HepG2 (cell line): ENCODE data around the gene YLPM1. TPM values are rescaled to one million over a fixed set of nuclear protein-coding genes. Genes with fewer than 3 reads are reported as not detected.

ENCODE experiments used
- ATAC-seq: fragments of 200-7000 bp; cut with Tn5 transposase; 3 replicates; pipeline ENCODE4 v1.9.1; 2020; ENCODE audit warnings: mild to moderate bottlenecking, moderate library complexity
- BruUV-seq: library from RNA; stranded (reverse); fragments of 400-500 nt; replicated peaks from 2 replicates; lab custom pipeline; 2021; lab: Mats Ljungman, UMichigan
- CTCF ChIA-PET: fragments of 300-600 bp; formaldehyde crosslinking; extraction: SDS; loops from one replicate; lab custom pipeline; 2021; ENCODE audit warnings: low total read pairs, inconsistent platforms, low intra/inter-chr PET ratio; lab: Yijun Ruan, JAX
- POLR2A ChIA-PET: fragments of 350-600 bp; sonication (Branson Sonifier 250); formaldehyde crosslinking; loops from one replicate; lab custom pipeline; 2020; ENCODE audit warnings: antibody characterized with exemption, inconsistent platforms; lab: Yijun Ruan, JAX
- DNase-seq: peaks from one replicate; pipeline ENCODE4 v3.0.0-alpha.2; 2015; ENCODE audit warnings: low spot score
- FAIRE-seq: peaks from 3 replicates; lab custom pipeline; 2011; peaks lifted over from hg19 to GRCh38; lab: Jason Lieb, UNC
- H2AFZ ChIP-seq: one replicate; pipeline ENCODE4 v1.6.1; 2011; ENCODE audit warnings: low read length, inconsistent platforms
- H3K27ac ChIP-seq: fragments of 300-600 bp; 3 replicates; pipeline ENCODE4 v1.8.0; 2011; ENCODE audit warnings: mixed run types, mild to moderate bottlenecking, mixed read lengths, low read length, inconsistent platforms; ENCODE audit not compliant: insufficient read depth; ENCODE audit errors: extremely low read length
- H3K27me3 ChIP-seq, 2 experiments: fragments of 200-600 bp in 1 of 2; 2 replicates in 1 of 2; 3 replicates in 1 of 2; pipeline versions ENCODE4 v1.6.0 to v1.8.0; 2011; ENCODE audit warnings: low read length in 2 of 2, mild to moderate bottlenecking in 2 of 2, moderate library complexity in 2 of 2, inconsistent platforms in 1 of 2; ENCODE audit not compliant: insufficient read depth in 2 of 2, control insufficient read depth in 1 of 2
- H3K36me3 ChIP-seq, 2 experiments: fragments of 200-600 bp in 1 of 2; replicated peaks in 1 of 2; 2 replicates in 1 of 2; 3 replicates in 1 of 2; pipeline versions ENCODE4 v1.5.1 to v1.8.0; 2011; ENCODE audit warnings: low read length in 2 of 2, inconsistent platforms in 1 of 2; ENCODE audit not compliant: insufficient read depth in 2 of 2, control insufficient read depth in 1 of 2
- H3K4me1 ChIP-seq: 2 replicates; pipeline ENCODE4 v1.5.1; 2012; ENCODE audit warnings: low read length, inconsistent platforms; ENCODE audit not compliant: insufficient read depth
- H3K4me2 ChIP-seq: 2 replicates; pipeline ENCODE4 v1.6.0; 2011; ENCODE audit warnings: low read depth, low read length, inconsistent platforms
- H3K4me3 ChIP-seq, 3 experiments: fragments of 200-600 bp in 1 of 3; sonication (generic), shearing (Covaris generic) in 1 of 3; replicated peaks in 1 of 3; 2 replicates each; pipeline ENCODE4 v1.5.1; 2011 to 2016; ENCODE audit warnings: low read length in 3 of 3, inconsistent platforms in 2 of 3, low read depth in 2 of 3, mild to moderate bottlenecking in 2 of 3, control low read depth in 1 of 3, mixed read lengths in 1 of 3; ENCODE audit not compliant: insufficient read depth in 1 of 3
- H3K79me2 ChIP-seq: one replicate; pipeline ENCODE4 v1.6.1; 2011; ENCODE audit warnings: low read length, inconsistent platforms; ENCODE audit not compliant: insufficient read depth
- H3K9ac ChIP-seq: 2 replicates; pipeline ENCODE4 v1.6.0; 2011; ENCODE audit warnings: mild to moderate bottlenecking, low read depth, low read length, inconsistent platforms; ENCODE audit not compliant: insufficient read depth
- H3K9me3 ChIP-seq: 2 replicates; pipeline ENCODE4 v1.5.1; 2012; ENCODE audit warnings: mild to moderate bottlenecking, low read length
- H4K20me1 ChIP-seq: 2 replicates; pipeline ENCODE4 v1.6.0; 2011; ENCODE audit warnings: inconsistent platforms, mild to moderate bottlenecking, low read length, moderate library complexity; ENCODE audit not compliant: insufficient read depth
- ATF2 ChIP-seq: sonication (generic); formaldehyde crosslinking; IDR thresholded peaks from 2 replicates; pipeline ENCODE4 v1.4.0; 2020; ENCODE audit warnings: missing genetic modification reagents
- HDAC2 ChIP-seq: sonication (generic); formaldehyde crosslinking; IDR thresholded peaks from 2 replicates; pipeline ENCODE4 v1.4.0; 2020; ENCODE audit warnings: missing genetic modification reagents
- IKZF1 ChIP-seq: fragments of 450-650 bp; IDR thresholded peaks from 2 replicates; pipeline ENCODE4 v1.7.1; 2016
- MBNL3 ChIP-seq: fragments of 250-450 bp; sonication (Bioruptor Pico); conservative IDR thresholded peaks from 2 replicates; pipeline ENCODE4 v1.8.0; 2022; ENCODE audit warnings: mild to moderate bottlenecking, inconsistent platforms
- NFKBIZ ChIP-seq: IDR thresholded peaks from 2 replicates; pipeline ENCODE4 v1.6.1; 2018; ENCODE audit warnings: missing genetic modification reagents, missing compliant biosample characterization
- RFXANK ChIP-seq: IDR thresholded peaks from 2 replicates; pipeline ENCODE4 v1.6.1; 2016
- TARDBP ChIP-seq: sonication (generic); formaldehyde crosslinking; IDR thresholded peaks from 2 replicates; pipeline ENCODE4 v1.8.0; 2022; ENCODE audit warnings: mild to moderate bottlenecking, missing genetic modification reagents
- ZBTB34 ChIP-seq: sonication (generic); formaldehyde crosslinking; IDR thresholded peaks from 2 replicates; pipeline ENCODE4 v1.8.0; 2022; ENCODE audit warnings: mild to moderate bottlenecking, missing genetic modification reagents
- ZFP62 ChIP-seq: sonication (generic); formaldehyde crosslinking; IDR thresholded peaks from 2 replicates; pipeline ENCODE4 v1.4.0; 2020; ENCODE audit warnings: missing genetic modification reagents
- ZKSCAN8 ChIP-seq: IDR thresholded peaks from 2 replicates; pipeline ENCODE4 v1.6.1; 2016; ENCODE audit warnings: borderline replicate concordance, missing genetic modification reagents, missing compliant biosample characterization
- ZMAT3 ChIP-seq: sonication (generic); formaldehyde crosslinking; conservative IDR thresholded peaks from 2 replicates; pipeline ENCODE4 v1.7.0; 2021; ENCODE audit warnings: missing genetic modification reagents
- ZNF382 ChIP-seq: sonication (generic); formaldehyde crosslinking; IDR thresholded peaks from 2 replicates; pipeline ENCODE4 v1.5.0; 2020; ENCODE audit warnings: missing genetic modification reagents, mild to moderate bottlenecking, borderline replicate concordance
- ZNF496 ChIP-seq: sonication (generic); formaldehyde crosslinking; IDR thresholded peaks from 2 replicates; pipeline ENCODE4 v1.8.1; 2023; ENCODE audit warnings: mild to moderate bottlenecking, moderate library complexity, missing genetic modification reagents; ENCODE audit not compliant: insufficient replicate concordance
- ZNF609 ChIP-seq: sonication (generic); formaldehyde crosslinking; IDR thresholded peaks from 2 replicates; pipeline ENCODE4 v1.4.0; 2020; ENCODE audit warnings: mild to moderate bottlenecking, missing genetic modification reagents, borderline replicate concordance
- ZNF766 ChIP-seq: sonication (generic); formaldehyde crosslinking; IDR thresholded peaks from 2 replicates; pipeline ENCODE4 v1.5.0; 2020; ENCODE audit warnings: missing genetic modification reagents, borderline replicate concordance
- in situ Hi-C: cut with HindIII; loops from 2 replicates; pipeline ENCODE4 v1.10.0; 2017; ENCODE audit warnings: low pct_unique_long_range_greater_than_20kb; ENCODE audit not compliant: extremely low pct_ligation_motif_present
- intact Hi-C: fragments of 100-400 bp; cut with micrococcal nuclease; formaldehyde crosslinking; loops from one replicate; pipeline ENCODE4 v1.10.0; 2022; ENCODE audit not compliant: unreplicated experiment
- polyA plus RNA-seq, 8 experiments: library from polyadenylated mRNA; depleted of rRNA in 3 of 8; stranded (reverse) in 7 of 8; unstranded in 1 of 8; fragments of >200 nt; fragmentation: Illumina TruSeq in 4 of 8; extraction: Trizol in 4 of 8; gene quantifications; 2 replicates each; pipeline versions ENCODE4 v1.2.1 to v1.2.3, GENCODE V29; 2011 to 2016; ENCODE audit warnings: low read depth in 4 of 8, missing spikeins in 1 of 8, mixed read lengths in 1 of 8; ENCODE audit not compliant: insufficient read depth in 1 of 8
- total RNA-seq, 5 experiments: library from RNA; depleted of rRNA; stranded (reverse); fragments of >200 nt; fragmentation: Illumina TruSeq; extraction: Trizol; gene quantifications; 2 replicates each; pipeline ENCODE4 v1.2.3, GENCODE V29; 2016; ENCODE audit warnings: low read depth in 1 of 5

The YLPM1 gene
- total and polyA plus RNA-seq, 2 of the 13 experiments (the other 11 are each of a cell fraction or from before 2014, with no cell fraction given), result 6.7 to 21.9 TPM

GRCh38 chr14:74713395-74713735 is 49.8 kb upstream of the YLPM1 start (continued):
- TF ChIP-seq ZKSCAN8 (CRISPR knock-in tag), result no peak
- TF ChIP-seq RFXANK, result 0 out of 2 replicates have a peak, but pooled peaks have one; percentile 7

- ChIA-PET POLR2A (no interaction called here), CTCF (no interaction called here)
- Histone ChIP-seq H4K20me1 (no peaks in the 10 kb centered on the region), H3K9ac (no peak overlapping the region), H3K27ac (no peak overlapping the region), H3K9me3 (no peaks in the 10 kb centered on the region), H3K4me3 (no peak overlapping the region), H3K79me2 (no peaks in the 10 kb centered on the region), H2AFZ (no peak overlapping the region), H3K36me3 (peaks cover 4 to 29% of the 10 kb centered on the region in 2 experiments; a peak in 4 of 5 replicates), H3K4me2 (no peak overlapping the region), H3K4me1 (no peaks in the 10 kb centered on the region), H3K27me3 (no peaks in the 10 kb centered on the region)
- ATAC-seq, result no peak
- in situ Hi-C loops, result no loop called here
- no peak for FAIRE-seq
- TF ChIP-seq ZNF382 (CRISPR knock-in tag), result no peak
- TF ChIP-seq TARDBP, result no peak
- TF ChIP-seq NFKBIZ (CRISPR knock-in tag), result no peak
- no peak for TF ChIP-seq MBNL3 (CRISPR knock-in tag)
- no peak for TF ChIP-seq ZNF496 (CRISPR knock-in tag)
- no peak for TF ChIP-seq ATF2 (CRISPR knock-in tag)
- TF ChIP-seq ZBTB34 (CRISPR knock-in tag), result no peak
- TF ChIP-seq IKZF1, result no peak
- TF ChIP-seq ZNF609 (CRISPR knock-in tag), result no peak
- no peak for TF ChIP-seq HDAC2 (CRISPR knock-in tag)
- no peak for TF ChIP-seq ZMAT3
- TF ChIP-seq ZFP62 (CRISPR knock-in tag), result no peak
- no peak for TF ChIP-seq ZNF766
- intact Hi-C loops, result no loop called here
- DNase-seq, result no peak
- no TSS peak for BruUV-seq
Observed at GRCh38 chr14:74720526-74720925, 42.6 kb upstream of the YLPM1 start.
